GM12891 (cell line): ENCODE results near the gene IQCN.
A peak's percentile ranks its signal among the peaks of the same experiment; 100 is the strongest.

Experiments used
- POLR2AphosphoS5 ChIP-seq: IDR thresholded peaks from 2 replicates; pipeline ENCODE4 v1.6.1; 2011; ENCODE audit warnings: low read depth, low read length, control low read depth
- TAF1 ChIP-seq: IDR thresholded peaks from 2 replicates; pipeline ENCODE4 v1.6.1; 2011; ENCODE audit warnings: low read depth, low read length, control low read depth

- TF ChIP-seq TAF1: no peak
- TF ChIP-seq POLR2AphosphoS5: peak; percentile 48; the same call in 1 of the 2 replicates
These were observed 2.8 kb downstream of the IQCN start for GRCh38 chr19:18271433-18271841.
